Peyer's patch (tissue), 4 donors: Measurements from ENCODE around the gene ST7. TPM values are rescaled to one million over a fixed set of nuclear protein-coding genes. Genes with fewer than 3 reads are reported as not detected.

Source experiments
- DNase-seq, 3 donors: peaks; one replicate each; pipeline ENCODE4 v3.0.0-alpha.2; 2017 to 2019
- H3K27ac ChIP-seq, 4 donors: fragments of 200-600 bp; sonication (generic); one replicate each; pipeline ENCODE4 v1.5.1; 2016 to 2019
- H3K27me3 ChIP-seq, 2 donors: fragments of 200-600 bp; sonication (generic); one replicate each; pipeline ENCODE4 v1.5.1; 2019
- H3K36me3 ChIP-seq, 3 donors: fragments of 200-600 bp; sonication (generic); one replicate each; pipeline ENCODE4 v1.5.1; 2016 to 2019
- H3K4me1 ChIP-seq, 4 donors: fragments of 200-600 bp; sonication (generic); one replicate each; pipeline ENCODE4 v1.5.1; 2016 to 2019
- H3K4me3 ChIP-seq, 4 donors: fragments of 200-600 bp; sonication (generic); 1 replicate in 3 of 4; 2 replicates in 1 of 4; pipeline ENCODE4 v1.5.1; 2016 to 2019; ENCODE audit warnings: mild to moderate bottlenecking in 1 of 4
- H3K9me3 ChIP-seq, 4 donors: fragments of 200-600 bp; sonication (generic); one replicate each; pipeline ENCODE4 v1.5.1; 2016 to 2019; ENCODE audit warnings: mild to moderate bottlenecking in 1 of 4
- CTCF ChIP-seq, 6 experiments: fragments of 450-650 bp in 4 of 6; fragments of 200-600 bp in 2 of 6; sonication (generic) in 1 of 6; IDR thresholded peaks; one replicate each; pipeline ENCODE4 v1.5.1; 2017 to 2019; ENCODE audit warnings: antibody characterized with exemption in 6 of 6, mild to moderate bottlenecking in 3 of 6, moderate library complexity in 1 of 6
- POLR2A ChIP-seq, 2 donors: fragments of 450-650 bp; IDR thresholded peaks; one replicate each; pipeline ENCODE4 v1.5.1; 2017; ENCODE audit warnings: antibody characterized with exemption in 2 of 2, mild to moderate bottlenecking in 2 of 2, moderate library complexity in 2 of 2
- total RNA-seq, 4 donors: library from RNA; depleted of rRNA; stranded (reverse); fragments of >200 nt; gene quantifications; one replicate each; pipeline ENCODE4 v1.1.0, GENCODE V29; 2016

The ST7 gene
- total RNA-seq, 4 donors from 2014 or later = 26.8 to 39.6 (median 29.8) TPM

GRCh38 chr7:117018713-117019112 lies 65.4 kb downstream of the ST7 start:
- H3K4me3 ChIP-seq = no peak overlapping the region
- no peaks in the 10 kb centered on the region for H3K9me3 ChIP-seq
- TF ChIP-seq CTCF (IDR thresholded peaks at IDR 0.05) = no peak
- TF ChIP-seq POLR2A (IDR thresholded peaks at IDR 0.05) = no peak
- H3K4me1 ChIP-seq = no peaks in the 10 kb centered on the region
- no peaks in the 10 kb centered on the region for H3K27me3 ChIP-seq
- DNase-seq = no peak
- no peak overlapping the region for H3K27ac ChIP-seq
- H3K36me3 ChIP-seq = no peaks in the 10 kb centered on the region

- Histone ChIP-seq H3K9me3 (no peaks in the 10 kb centered on the region), H3K27me3 (no peaks in the 10 kb centered on the region), H3K27ac (no peak overlapping the region), H3K4me3 (no peak overlapping the region), H3K4me1 (no peaks in the 10 kb centered on the region), H3K36me3 (no peaks in the 10 kb centered on the region)
- DNase-seq = no peak
- TF ChIP-seq CTCF (IDR thresholded peaks at IDR 0.05) (no peak), POLR2A (IDR thresholded peaks at IDR 0.05) (no peak)
Measured at GRCh38 chr7:117019287-117019686, 66.0 kb downstream of the ST7 start.

GRCh38 chr7:117019786-117020590 lies 66.7 kb downstream of the ST7 start:
- Histone ChIP-seq H3K4me3 (peak overlapping the region in 1 of 4 donors; percentile 24), H3K27ac (peak overlapping the region in 1 of 4 donors; percentile 58)

GRCh38 chr7:117020591-117020973 lies 67.3 kb downstream of the ST7 start:
- DNase-seq = no peak
- Histone ChIP-seq H3K27ac (peak overlapping the region in 1 of 4 donors; percentile 58), H3K4me3 (peak overlapping the region in 1 of 4 donors; percentile 24), H3K9me3 (no peaks in the 10 kb centered on the region), H3K27me3 (no peaks in the 10 kb centered on the region), H3K4me1 (no peaks in the 10 kb centered on the region), H3K36me3 (no peaks in the 10 kb centered on the region)
- TF ChIP-seq POLR2A (IDR thresholded peaks at IDR 0.05) (no peak), CTCF (IDR thresholded peaks at IDR 0.05) (no peak)

More at GRCh38 chr7:117019786-117020590, 66.7 kb downstream of the ST7 start:
- Histone ChIP-seq H3K9me3 (no peaks in the 10 kb centered on the region), H3K27me3 (no peaks in the 10 kb centered on the region), H3K4me1 (no peaks in the 10 kb centered on the region), H3K36me3 (no peaks in the 10 kb centered on the region)
- DNase-seq = peak in 1 of 3 donors; percentile 60
- TF ChIP-seq POLR2A (IDR thresholded peaks at IDR 0.05) (no peak), CTCF (IDR thresholded peaks at IDR 0.05) (no peak)

GRCh38 chr7:117021366-117021765 lies 68.1 kb downstream of the ST7 start:
- H3K27me3 ChIP-seq = no peaks in the 10 kb centered on the region
- no peaks in the 10 kb centered on the region for H3K36me3 ChIP-seq
- no peaks in the 10 kb centered on the region for H3K9me3 ChIP-seq
- DNase-seq = no peak
- TF ChIP-seq POLR2A (IDR thresholded peaks at IDR 0.05) (no peak), CTCF (IDR thresholded peaks at IDR 0.05) (no peak)
- H3K27ac ChIP-seq = no peak overlapping the region
- no peak overlapping the region for H3K4me3 ChIP-seq
- H3K4me1 ChIP-seq = no peaks in the 10 kb centered on the region
